Bronchial epithelial cell (primary cell): ENCODE measurements around the gene TMEM234. TPM values are rescaled to one million over a fixed set of nuclear protein-coding genes. Genes with fewer than 3 reads are reported as not detected.

ENCODE experiments used
- DNase-seq: peaks from one replicate; pipeline ENCODE4 v3.0.0-alpha.2; 2010; ENCODE audit warnings: low read depth
- FAIRE-seq: peaks from 2 replicates; lab custom pipeline; 2011; peaks lifted over from hg19 to GRCh38; lab: Jason Lieb, UNC
- H3K27me3 ChIP-seq: 2 replicates; pipeline ENCODE4 v1.5.1; 2011; ENCODE audit warnings: low read length; ENCODE audit not compliant: control insufficient read depth, insufficient read depth
- H3K36me3 ChIP-seq: 2 replicates; pipeline ENCODE4 v1.5.1; 2011; ENCODE audit warnings: low read length; ENCODE audit not compliant: control insufficient read depth, insufficient read depth
- H3K4me3 ChIP-seq: 2 replicates; pipeline ENCODE4 v1.5.1; 2011; ENCODE audit warnings: mild to moderate bottlenecking, low read depth, low read length, control low read depth
- total RNA-seq: library from RNA; depleted of rRNA; stranded (reverse); fragments of >200 nt; gene quantifications from 2 replicates; pipeline ENCODE4 v1.2.1, GENCODE V29; 2014
- TF ChIP-seq, protein P1 (sequence below): IDR thresholded peaks from 2 replicates; pipeline ENCODE4 v1.5.1; 2011; ENCODE audit warnings: mild to moderate bottlenecking, moderate library complexity, low read length, control low read depth, inconsistent platforms; ENCODE audit not compliant: insufficient read depth, severe bottlenecking

Gene TMEM234
- total RNA-seq, 1 donor from 2014 or later = 9.0 TPM

DNA sequence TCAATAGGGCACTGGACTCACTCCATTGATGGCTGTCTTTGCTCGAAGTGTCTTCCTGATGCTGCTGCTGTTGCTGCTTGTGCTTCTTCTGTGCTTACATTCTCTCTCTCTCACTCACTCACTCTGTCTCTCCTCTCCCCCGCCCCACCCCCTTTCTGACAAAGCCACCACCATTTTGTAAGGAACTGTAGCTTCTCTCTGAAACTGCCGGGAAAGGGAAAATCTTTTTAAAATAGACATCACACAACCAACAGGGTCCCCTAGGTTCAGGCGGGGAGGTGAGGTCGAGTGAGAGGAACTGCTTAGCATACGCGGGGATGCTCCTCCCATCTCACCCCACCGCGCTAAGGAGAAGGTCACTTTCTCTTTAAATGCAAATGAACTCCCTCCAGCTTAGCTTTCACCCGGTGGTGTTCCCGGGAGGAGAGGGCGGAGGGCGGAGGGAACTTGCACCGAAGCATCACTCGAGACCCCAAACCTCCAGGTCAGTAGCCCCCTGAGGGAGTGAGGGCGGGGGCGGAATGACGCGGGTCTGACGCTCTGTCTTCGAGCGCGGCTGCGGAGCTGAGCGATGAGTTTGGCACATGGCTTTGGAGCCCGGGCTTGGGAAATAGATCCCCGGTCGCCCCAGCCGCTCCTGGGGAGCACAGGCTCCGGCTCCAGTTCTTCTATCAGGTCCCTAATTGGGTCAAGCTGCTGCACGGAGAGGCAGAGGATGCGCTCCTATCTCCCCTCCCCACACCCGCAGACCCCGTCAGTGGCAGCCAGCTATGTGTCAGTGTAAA, 21.7 kb downstream of the TMEM234 start, which contains the start of gene CCDC28B:
Gene CCDC28B (plus strand): TSS at position 370 of the 785 bp plus-strand sequence. CDS start 1,341 bp downstream, outside the sequence.
- H3K27me3 ChIP-seq = no peaks in the 10 kb centered on the region
- TF ChIP-seq, protein P1, sequence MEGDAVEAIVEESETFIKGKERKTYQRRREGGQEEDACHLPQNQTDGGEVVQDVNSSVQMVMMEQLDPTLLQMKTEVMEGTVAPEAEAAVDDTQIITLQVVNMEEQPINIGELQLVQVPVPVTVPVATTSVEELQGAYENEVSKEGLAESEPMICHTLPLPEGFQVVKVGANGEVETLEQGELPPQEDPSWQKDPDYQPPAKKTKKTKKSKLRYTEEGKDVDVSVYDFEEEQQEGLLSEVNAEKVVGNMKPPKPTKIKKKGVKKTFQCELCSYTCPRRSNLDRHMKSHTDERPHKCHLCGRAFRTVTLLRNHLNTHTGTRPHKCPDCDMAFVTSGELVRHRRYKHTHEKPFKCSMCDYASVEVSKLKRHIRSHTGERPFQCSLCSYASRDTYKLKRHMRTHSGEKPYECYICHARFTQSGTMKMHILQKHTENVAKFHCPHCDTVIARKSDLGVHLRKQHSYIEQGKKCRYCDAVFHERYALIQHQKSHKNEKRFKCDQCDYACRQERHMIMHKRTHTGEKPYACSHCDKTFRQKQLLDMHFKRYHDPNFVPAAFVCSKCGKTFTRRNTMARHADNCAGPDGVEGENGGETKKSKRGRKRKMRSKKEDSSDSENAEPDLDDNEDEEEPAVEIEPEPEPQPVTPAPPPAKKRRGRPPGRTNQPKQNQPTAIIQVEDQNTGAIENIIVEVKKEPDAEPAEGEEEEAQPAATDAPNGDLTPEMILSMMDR = no peak
- peak within 1 kb of the TSS; percentile 51 for H3K4me3 ChIP-seq
- peak; percentile 42 for DNase-seq
- peaks cover 9% of the 10 kb centered on the region for H3K36me3 ChIP-seq
- no peak for FAIRE-seq

DNA sequence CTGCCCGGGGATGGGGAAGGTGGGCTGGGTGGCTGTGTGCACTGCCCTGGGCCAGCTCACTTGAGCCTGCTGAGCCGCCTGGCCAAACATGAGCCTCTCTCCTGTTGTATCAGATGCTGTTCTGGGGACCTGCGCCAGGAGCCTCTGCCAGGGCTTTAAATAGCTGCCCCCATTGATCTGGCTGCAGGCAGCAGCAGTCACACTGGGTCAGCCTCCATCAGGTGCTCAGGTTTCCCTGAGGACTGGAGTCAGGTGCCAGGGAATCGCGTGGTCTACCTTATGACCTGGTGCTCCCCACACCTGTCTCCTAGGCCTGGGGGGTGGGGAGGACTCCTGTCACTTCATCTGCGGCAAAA, 22.5 kb downstream of the TMEM234 start:
- TF ChIP-seq, protein P1 = no peak
- DNase-seq = no peak
- Histone ChIP-seq H3K27me3 (no peaks in the 10 kb centered on the region), H3K4me3 (no peak overlapping the region), H3K36me3 (peaks cover 15% of the 10 kb centered on the region)
- FAIRE-seq = no peak

DNA sequence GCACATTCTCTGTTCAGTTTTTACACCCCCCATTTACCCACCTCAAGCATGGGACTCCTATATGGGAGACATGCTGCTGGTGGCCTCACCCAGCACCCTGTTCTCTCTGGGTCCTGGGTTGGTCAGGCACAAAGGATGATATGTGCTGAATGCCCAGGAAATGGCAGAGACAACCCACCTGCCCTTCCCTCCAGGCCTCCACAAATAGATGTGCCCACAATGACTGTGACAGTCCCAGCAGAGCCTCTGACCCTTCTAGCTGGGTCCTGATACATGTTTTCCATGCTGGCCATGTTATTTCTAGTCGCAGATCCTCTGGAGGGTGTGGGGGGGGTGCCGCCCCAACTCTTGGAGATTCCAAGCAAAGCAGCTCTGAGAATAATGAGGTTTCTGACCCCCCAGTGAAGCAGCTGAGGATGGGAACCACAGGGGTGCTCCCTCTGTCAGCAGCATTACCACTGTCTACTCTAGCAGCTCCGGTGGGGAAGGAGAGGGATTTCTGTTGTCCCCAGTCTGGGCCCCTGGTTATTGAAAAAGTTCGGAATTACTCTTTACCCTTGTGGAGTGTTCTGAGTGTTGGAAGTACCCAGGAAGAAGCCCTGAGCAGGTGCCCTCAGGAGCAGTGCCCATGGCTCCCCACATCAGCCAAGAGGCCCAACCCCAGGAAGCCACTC, 23.0 kb downstream of the TMEM234 start:
- TF ChIP-seq, protein P1 = no peak
- DNase-seq (no peak), FAIRE-seq (no peak)
- Histone ChIP-seq H3K36me3 (peaks cover 20% of the 10 kb centered on the region), H3K4me3 (no peak overlapping the region), H3K27me3 (no peaks in the 10 kb centered on the region)

DNA sequence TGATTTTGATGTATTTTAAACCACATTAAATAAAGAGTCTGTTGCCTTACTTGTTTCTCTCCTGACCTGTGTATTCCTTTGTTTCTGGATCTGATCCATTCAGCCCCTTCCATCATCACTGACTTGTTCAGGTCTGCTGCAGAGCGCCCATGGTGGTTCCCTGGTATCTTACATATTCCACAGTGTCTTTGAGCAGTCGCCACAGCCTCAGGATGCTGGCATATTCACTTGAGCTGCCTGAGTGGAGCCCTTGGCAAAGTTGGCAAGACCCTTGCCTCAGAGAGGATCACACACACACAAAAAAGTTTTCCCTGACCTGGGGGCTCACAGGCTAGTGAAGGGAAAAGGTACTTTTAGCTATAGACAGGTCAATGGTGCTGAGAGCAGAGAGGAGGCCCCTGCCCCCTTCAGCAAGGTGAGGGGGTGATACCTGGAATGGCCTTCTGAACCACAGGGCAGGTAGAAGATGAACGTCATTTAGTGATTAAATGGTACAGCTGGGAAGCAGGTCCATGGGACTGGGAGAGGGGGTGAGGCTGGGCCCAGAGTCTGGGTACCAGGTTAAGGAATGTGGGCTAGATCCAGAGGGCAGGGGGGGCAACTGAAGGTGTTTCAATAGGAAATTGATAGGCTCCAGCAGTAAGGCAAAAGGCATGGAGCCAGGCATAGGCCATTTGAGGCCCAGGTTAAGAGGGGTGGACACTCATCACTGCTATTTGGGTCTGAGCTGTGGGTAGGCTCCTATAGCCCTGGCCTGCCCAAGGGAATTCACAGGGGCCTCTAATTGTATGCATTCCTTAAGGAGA, 23.7 kb downstream of the TMEM234 start:
- FAIRE-seq (no peak), DNase-seq (no peak)
- H3K36me3 ChIP-seq = peaks cover 25% of the 10 kb centered on the region
- H3K4me3 ChIP-seq = no peak overlapping the region
- H3K27me3 ChIP-seq = no peaks in the 10 kb centered on the region
- TF ChIP-seq, protein P1 = no peak

DNA sequence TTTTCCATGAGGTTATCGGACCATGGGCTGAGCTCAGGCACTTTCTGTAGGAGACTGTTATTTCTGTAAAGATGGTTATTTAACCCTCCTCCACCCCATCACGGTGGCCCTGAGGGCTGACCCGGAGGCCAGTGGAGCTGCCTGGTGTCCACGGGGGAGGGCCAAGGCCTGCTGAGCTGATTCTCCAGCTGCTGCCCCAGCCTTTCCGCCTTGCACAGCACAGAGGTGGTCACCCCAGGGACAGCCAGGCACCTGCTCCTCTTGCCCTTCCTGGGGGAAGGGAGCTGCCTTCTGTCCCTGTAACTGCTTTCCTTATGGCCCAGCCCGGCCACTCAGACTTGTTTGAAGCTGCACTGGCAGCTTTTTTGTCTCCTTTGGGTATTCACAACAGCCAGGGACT, 24.3 kb downstream of the TMEM234 start:
- FAIRE-seq (no peak), DNase-seq (no peak)
- no peak overlapping the region for H3K4me3 ChIP-seq
- peaks cover 25% of the 10 kb centered on the region for H3K36me3 ChIP-seq
- no peaks in the 10 kb centered on the region for H3K27me3 ChIP-seq
- TF ChIP-seq, protein P1 = no peak
